Loucy (cell line): ENCODE measurements around the gene TAS1R1.
A peak's percentile ranks its signal among the peaks of the same experiment; 100 is the strongest.

Source experiments
- H2AFZ ChIP-seq: fragments of 200-600 bp; sonication (generic); 2 replicates; pipeline ENCODE4 v1.6.0; 2016; ENCODE audit warnings: antibody characterized with exemption, mild to moderate bottlenecking, low read length, moderate library complexity
- H3F3A ChIP-seq: fragments of 200-600 bp; 2 replicates; pipeline ENCODE4 v1.6.0; 2016; ENCODE audit warnings: antibody characterized with exemption, low read depth, mild to moderate bottlenecking
- H3K27me3 ChIP-seq: fragments of 200-600 bp; sonication (generic); 2 replicates; pipeline ENCODE4 v1.6.1; 2014; ENCODE audit warnings: low read length, mild to moderate bottlenecking; ENCODE audit not compliant: insufficient read depth, poor library complexity, severe bottlenecking
- H3K36me3 ChIP-seq: fragments of 200-600 bp; sonication (generic); 2 replicates; pipeline ENCODE4 v1.6.1; 2016; ENCODE audit warnings: low read length; ENCODE audit not compliant: insufficient read depth
- H3K4me1 ChIP-seq: fragments of 200-600 bp; sonication (generic); 2 replicates; pipeline ENCODE4 v1.5.1; 2014; ENCODE audit warnings: low read length, mild to moderate bottlenecking; ENCODE audit not compliant: insufficient read depth, poor library complexity, severe bottlenecking
- H3K4me2 ChIP-seq: fragments of 200-600 bp; sonication (generic); 2 replicates; pipeline ENCODE4 v1.6.0; 2014; ENCODE audit warnings: antibody characterized with exemption, low read length, low read depth, mild to moderate bottlenecking; ENCODE audit not compliant: poor library complexity, severe bottlenecking
- H3K4me3 ChIP-seq: fragments of 200-600 bp; sonication (generic); 2 replicates; pipeline ENCODE4 v1.5.1; 2014; ENCODE audit warnings: low read length, mild to moderate bottlenecking, mixed read lengths; ENCODE audit not compliant: poor library complexity, severe bottlenecking
- H3K79me2 ChIP-seq: fragments of 200-600 bp; sonication (generic); 2 replicates; pipeline ENCODE4 v1.6.1; 2014; ENCODE audit warnings: low read length; ENCODE audit not compliant: insufficient read depth
- H3K9ac ChIP-seq: fragments of 200-600 bp; sonication (generic); 2 replicates; pipeline ENCODE4 v1.6.0; 2014; ENCODE audit warnings: mild to moderate bottlenecking, low read depth, low read length, moderate library complexity; ENCODE audit not compliant: poor library complexity, severe bottlenecking
- H3K9me2 ChIP-seq: fragments of 200-600 bp; sonication (generic); replicated peaks from 2 replicates; pipeline ENCODE4 v1.6.1; 2016; ENCODE audit warnings: low read depth, low read length, mixed read lengths
- H3K9me3 ChIP-seq: fragments of 200-600 bp; sonication (generic); 2 replicates; pipeline ENCODE4 v1.6.1; 2014; ENCODE audit warnings: mild to moderate bottlenecking, antibody characterized with exemption, low read length, low read depth; ENCODE audit not compliant: insufficient read depth
- H4K20me1 ChIP-seq: fragments of 200-600 bp; sonication (generic); 2 replicates; pipeline ENCODE4 v1.6.0; 2014; ENCODE audit warnings: antibody characterized with exemption, low read length, mild to moderate bottlenecking; ENCODE audit not compliant: insufficient read depth, poor library complexity, severe bottlenecking
- CTCF ChIP-seq: fragments of 200-600 bp; sonication (generic); conservative IDR thresholded peaks from 2 replicates; pipeline ENCODE4 v1.5.1; 2014; ENCODE audit warnings: mild to moderate bottlenecking, antibody characterized with exemption, low read length
- EZH2phosphoT487 ChIP-seq: fragments of 200-600 bp; IDR thresholded peaks from 2 replicates; pipeline ENCODE4 v1.6.1; 2018; ENCODE audit warnings: antibody characterized with exemption, mild to moderate bottlenecking, moderate library complexity, borderline replicate concordance

The TAS1R1 gene

GRCh38 chr1:6603238-6603914, 48.3 kb downstream of the TAS1R1 start:
- Histone ChIP-seq H3F3A (0 out of 2 replicates have a peak, but pooled peaks cover 5% of the 10 kb centered on the region), H3K9me2 (no peaks in the 10 kb centered on the region), H3K4me2 (peak overlapping the region; percentile 82), H3K9me3 (no peaks in the 10 kb centered on the region), H4K20me1 (peaks cover 22% of the 10 kb centered on the region), H3K27me3 (no peaks in the 10 kb centered on the region), H3K4me3 (peak overlapping the region; percentile 81), H3K36me3 (peaks cover 4% of the 10 kb centered on the region; the same call in 1 of the 2 replicates), H2AFZ (peak overlapping the region; percentile 98), H3K79me2 (peaks cover 40% of the 10 kb centered on the region), H3K4me1 (peaks cover 17% of the 10 kb centered on the region), H3K9ac (peak overlapping the region; percentile 78)
- TF ChIP-seq CTCF (no peak), EZH2phosphoT487 (no peak)

GRCh38 chr1:6603915-6604558, 48.9 kb downstream of the TAS1R1 start:
- H3K9ac ChIP-seq: peak overlapping the region; percentile 78
- no peak for TF ChIP-seq EZH2phosphoT487
- no peak for TF ChIP-seq CTCF
- H3F3A ChIP-seq: 0 out of 2 replicates have a peak, but pooled peaks cover 5% of the 10 kb centered on the region
- no peaks in the 10 kb centered on the region for H3K27me3 ChIP-seq
- peak overlapping the region; percentile 98 for H2AFZ ChIP-seq
- peaks cover 18% of the 10 kb centered on the region for H4K20me1 ChIP-seq
- H3K4me3 ChIP-seq: peak overlapping the region; percentile 81
- no peaks in the 10 kb centered on the region for H3K36me3 ChIP-seq
- no peaks in the 10 kb centered on the region for H3K9me2 ChIP-seq
- H3K79me2 ChIP-seq: peaks cover 34% of the 10 kb centered on the region
- no peaks in the 10 kb centered on the region for H3K9me3 ChIP-seq
- peak overlapping the region; percentile 82 for H3K4me2 ChIP-seq
- peaks cover 14% of the 10 kb centered on the region for H3K4me1 ChIP-seq

- Histone ChIP-seq H3K79me2 (peaks cover 42% of the 10 kb centered on the region), H3K4me2 (peak overlapping the region; percentile 100), H3F3A (no peaks in the 10 kb centered on the region), H3K9me3 (no peaks in the 10 kb centered on the region), H3K9ac (peak overlapping the region; percentile 80), H3K4me1 (peaks cover 12% of the 10 kb centered on the region), H3K4me3 (peak overlapping the region; percentile 93), H4K20me1 (peaks cover 27% of the 10 kb centered on the region), H2AFZ (peak overlapping the region; percentile 97), H3K27me3 (peaks cover 4% of the 10 kb centered on the region), H3K36me3 (peaks cover 4% of the 10 kb centered on the region; the same call in 1 of the 2 replicates), H3K9me2 (no peaks in the 10 kb centered on the region)
- TF ChIP-seq EZH2phosphoT487: no peak
- TF ChIP-seq CTCF: no peak
These were observed 57.7 kb downstream of the TAS1R1 start for GRCh38 chr1:6612641-6613360.
